GM12865 (cell line): ENCODE data around the gene SFXN1.
"Not testable (repeated sequence)": the region's sequence is repeated elsewhere in the genome, so short reads cannot be mapped to it uniquely, and the experiment has no call there.

ENCODE experiments used
- DNase-seq: peaks from one replicate; pipeline ENCODE4 v3.0.0; 2010; ENCODE audit warnings: low read depth
- H3K4me3 ChIP-seq: 2 replicates; pipeline ENCODE4 v1.5.1; 2011; ENCODE audit warnings: mild to moderate bottlenecking, low read depth, low read length, control low read depth
- TF ChIP-seq, protein P1 (sequence below): IDR thresholded peaks from 2 replicates; pipeline ENCODE4 v1.5.1; 2011; ENCODE audit warnings: low read length, control low read depth, low read depth, inconsistent platforms; ENCODE audit not compliant: insufficient read depth; ENCODE audit errors: missing control alignments

SFXN1 gene

DNA sequence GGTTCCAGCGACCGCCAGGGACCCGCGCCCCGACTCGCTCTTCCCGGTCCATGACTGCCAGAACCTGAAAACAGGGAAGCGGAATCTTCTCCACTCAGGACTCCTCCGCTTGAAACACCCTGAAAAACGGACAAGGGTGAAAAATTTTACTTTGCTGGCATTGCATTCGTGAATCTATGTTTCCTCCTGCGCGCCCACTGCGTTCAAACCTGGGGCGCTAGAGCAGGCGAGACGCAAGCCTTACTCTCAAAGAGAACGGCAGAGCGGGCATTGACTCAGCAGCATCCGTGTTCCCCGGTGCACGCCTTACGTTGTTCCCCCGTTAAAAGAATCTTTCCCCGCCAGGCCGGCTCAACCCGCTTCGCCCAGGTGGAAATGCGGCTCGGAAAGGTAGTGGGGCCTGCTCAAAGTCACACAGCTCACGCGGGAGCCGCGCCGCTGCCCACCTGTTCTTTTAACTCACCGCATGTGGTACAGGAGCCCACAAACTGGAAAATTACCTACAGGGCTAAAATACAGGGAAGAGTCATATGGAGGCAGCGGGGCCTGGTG is 33.4 kb upstream of the SFXN1 start:
- TF ChIP-seq, protein P1, sequence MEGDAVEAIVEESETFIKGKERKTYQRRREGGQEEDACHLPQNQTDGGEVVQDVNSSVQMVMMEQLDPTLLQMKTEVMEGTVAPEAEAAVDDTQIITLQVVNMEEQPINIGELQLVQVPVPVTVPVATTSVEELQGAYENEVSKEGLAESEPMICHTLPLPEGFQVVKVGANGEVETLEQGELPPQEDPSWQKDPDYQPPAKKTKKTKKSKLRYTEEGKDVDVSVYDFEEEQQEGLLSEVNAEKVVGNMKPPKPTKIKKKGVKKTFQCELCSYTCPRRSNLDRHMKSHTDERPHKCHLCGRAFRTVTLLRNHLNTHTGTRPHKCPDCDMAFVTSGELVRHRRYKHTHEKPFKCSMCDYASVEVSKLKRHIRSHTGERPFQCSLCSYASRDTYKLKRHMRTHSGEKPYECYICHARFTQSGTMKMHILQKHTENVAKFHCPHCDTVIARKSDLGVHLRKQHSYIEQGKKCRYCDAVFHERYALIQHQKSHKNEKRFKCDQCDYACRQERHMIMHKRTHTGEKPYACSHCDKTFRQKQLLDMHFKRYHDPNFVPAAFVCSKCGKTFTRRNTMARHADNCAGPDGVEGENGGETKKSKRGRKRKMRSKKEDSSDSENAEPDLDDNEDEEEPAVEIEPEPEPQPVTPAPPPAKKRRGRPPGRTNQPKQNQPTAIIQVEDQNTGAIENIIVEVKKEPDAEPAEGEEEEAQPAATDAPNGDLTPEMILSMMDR, result no peak
- no peak overlapping the region for H3K4me3 ChIP-seq
- DNase-seq, result no peak

DNA sequence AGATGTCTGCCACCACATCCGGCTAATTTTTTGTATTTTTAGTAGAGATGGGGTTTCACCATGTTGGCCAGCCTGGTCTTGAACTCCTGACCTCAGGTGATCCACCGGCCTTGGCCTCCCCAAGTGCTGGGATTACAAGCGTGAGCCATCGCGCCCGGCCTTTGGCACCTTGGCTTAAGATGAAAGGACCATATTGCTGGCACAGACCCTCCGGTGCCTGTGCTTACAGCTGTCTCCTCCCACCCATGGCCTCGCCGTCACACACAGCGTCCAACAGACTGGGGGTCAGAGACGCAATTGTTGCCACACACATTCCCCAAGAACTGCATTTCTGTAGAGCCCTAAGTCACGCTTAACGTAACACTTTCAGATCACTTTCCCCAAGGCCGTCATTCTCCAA is 32.0 kb upstream of the SFXN1 start:
- H3K4me3 ChIP-seq, DNase-seq: not testable (repeated sequence)

DNA sequence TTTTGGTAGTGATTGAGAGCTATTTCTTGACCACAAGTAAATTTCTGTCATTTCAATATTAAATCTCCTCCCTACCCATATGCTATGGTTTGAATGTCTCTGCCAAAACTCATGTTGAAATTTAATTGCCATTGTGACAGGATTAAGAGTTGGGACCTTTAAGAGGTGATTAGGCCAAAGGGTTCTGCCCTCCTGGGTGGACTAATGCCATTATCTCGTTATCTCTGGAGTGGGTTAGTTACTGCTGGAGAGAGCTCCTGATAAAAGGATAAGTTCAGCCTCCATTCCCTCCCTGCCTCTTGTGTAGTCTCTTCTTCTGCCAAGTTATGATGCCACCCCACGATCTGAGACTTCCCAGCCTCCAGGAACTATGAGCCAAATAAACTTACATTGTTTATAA is 30.8 kb upstream of the SFXN1 start:
- no peak for DNase-seq
- no peak overlapping the region for H3K4me3 ChIP-seq
- TF ChIP-seq, protein P1, result no peak

DNA sequence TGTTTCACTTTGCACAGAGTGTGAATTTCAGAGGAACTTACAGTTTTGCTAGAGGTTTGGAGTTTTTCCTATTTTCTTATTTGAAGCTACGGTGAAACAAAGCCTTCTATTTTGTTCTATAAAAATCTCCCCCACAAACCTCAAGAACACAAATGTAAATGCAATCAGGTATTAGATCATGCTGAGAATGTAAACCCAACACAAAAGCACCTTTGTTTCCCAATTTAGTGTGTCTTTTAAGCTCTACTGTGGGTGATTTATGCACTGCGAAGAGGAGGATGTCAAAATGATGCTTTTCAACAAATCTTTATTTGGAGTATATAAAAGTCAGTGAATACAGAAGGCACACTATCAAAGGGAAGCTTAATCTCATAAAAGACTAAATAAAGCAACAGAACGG is 30.1 kb upstream of the SFXN1 start:
- H3K4me3 ChIP-seq, result no peak overlapping the region
- TF ChIP-seq, protein P1, result no peak
- DNase-seq, result no peak

DNA sequence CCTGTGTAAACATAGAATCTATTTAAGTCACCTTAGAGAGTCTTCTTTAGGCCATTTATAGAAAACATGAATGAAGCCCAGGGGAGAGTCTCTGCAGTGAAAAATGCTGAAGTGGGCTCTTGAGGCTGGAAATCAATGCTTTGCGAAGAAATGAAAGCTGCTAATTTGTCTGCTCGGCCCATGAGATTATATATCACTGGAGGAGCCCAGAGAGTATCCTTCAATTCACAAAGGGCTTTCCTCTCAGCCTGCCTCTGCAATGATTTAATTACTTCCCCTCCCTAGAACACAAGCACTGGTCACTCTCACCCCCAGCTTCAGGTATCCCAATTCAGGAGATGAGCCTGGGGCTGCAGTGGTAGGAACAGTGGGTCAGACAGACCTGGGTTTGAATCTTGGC is 26.2 kb upstream of the SFXN1 start:
- TF ChIP-seq, protein P1, result no peak
- H3K4me3 ChIP-seq, result no peak overlapping the region
- no peak for DNase-seq

DNA sequence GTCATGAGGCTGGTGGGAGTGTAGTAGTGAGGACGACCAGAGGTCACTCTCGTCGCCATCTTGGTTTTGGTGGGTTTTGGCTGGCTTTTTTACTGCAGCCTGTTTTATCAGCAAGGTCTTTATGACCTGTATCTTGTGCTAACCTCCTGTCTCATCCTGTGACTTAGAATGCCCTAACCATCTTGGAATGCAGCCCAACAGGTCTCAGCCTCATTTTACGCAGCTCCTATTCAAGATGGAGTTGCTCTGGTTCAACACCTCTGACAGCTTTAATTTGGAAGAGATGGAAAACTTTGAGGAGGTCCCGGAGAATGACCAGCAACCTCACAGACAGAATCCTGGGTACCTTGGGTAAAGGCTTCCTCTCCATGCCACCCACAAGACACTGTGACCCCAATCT is 24.0 kb upstream of the SFXN1 start:
- not testable (repeated sequence) for H3K4me3 ChIP-seq, DNase-seq

DNA sequence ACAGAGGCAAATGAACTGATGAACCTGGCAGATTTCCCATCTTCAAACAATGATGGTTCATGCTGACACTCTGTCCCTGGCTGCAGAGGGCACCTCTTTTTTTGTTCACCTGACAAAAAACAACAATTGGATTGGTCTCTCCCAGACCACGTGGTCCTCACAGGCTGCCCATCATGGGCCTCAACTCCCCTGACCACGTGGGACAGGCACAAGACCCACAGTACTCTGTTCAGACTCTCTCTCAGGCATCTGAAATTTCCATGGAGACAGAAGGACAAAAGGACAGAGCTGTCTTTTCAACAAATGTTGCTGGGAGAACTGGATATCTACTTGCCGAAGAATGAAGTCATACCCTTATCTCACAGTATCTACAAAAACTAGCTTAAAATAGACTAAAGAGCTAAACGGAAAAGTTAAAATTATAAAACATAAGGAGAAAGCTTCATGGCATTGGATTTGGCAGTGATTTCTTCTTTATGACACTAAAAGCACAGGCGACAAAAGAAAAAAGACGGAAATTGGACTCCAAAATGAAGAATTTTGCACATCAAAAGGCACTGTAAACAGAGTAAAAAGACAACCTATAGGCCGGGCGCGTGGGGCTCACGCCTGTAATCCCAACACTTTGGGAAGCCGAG is 22.1 kb upstream of the SFXN1 start:
- no peak for DNase-seq
- TF ChIP-seq, protein P1, result no peak
- H3K4me3 ChIP-seq, result no peak overlapping the region

DNA sequence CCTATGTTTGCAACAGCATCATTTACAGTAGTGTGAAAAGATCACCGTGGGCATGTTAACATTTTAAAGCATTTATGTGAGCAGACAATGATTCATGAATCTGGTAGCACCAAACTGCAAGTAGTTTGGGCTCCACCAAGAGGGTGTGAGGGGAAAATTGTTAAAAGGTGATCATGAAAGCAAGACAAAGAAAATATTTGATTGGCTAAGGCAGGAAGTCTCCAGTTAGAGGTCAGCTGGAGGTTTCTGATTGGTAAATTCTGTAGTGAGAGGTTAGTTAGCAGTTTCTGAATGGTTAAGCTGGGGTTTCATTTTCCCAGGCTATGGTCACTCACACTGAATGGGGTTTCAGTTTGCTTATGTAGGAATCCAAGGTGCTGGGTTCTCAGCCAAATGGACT is 20.9 kb upstream of the SFXN1 start:
- peak; percentile 70 for DNase-seq
- TF ChIP-seq, protein P1, result no peak
- no peak overlapping the region for H3K4me3 ChIP-seq
